Stimulated activated CD8-positive, alpha-beta memory T cell treated with anti-CD3 and anti-CD28 coated beads, Interleukin-12 subunit alpha, Interleukin-12 subunit beta, amount 100 ng/mL, for 1 hour (primary cell): Measurements from ENCODE around the gene PDE6G.
A peak's percentile ranks its signal among the peaks of the same experiment; 100 is the strongest.
"Not testable (repeated sequence)": the region's sequence is repeated elsewhere in the genome, so short reads cannot be mapped to it uniquely, and the experiment has no call there.

Experiments
- DNase-seq: peaks from one replicate; pipeline ENCODE4 v3.0.0-alpha.2; 2020; ENCODE audit warnings: low read depth

Gene PDE6G

DNA sequence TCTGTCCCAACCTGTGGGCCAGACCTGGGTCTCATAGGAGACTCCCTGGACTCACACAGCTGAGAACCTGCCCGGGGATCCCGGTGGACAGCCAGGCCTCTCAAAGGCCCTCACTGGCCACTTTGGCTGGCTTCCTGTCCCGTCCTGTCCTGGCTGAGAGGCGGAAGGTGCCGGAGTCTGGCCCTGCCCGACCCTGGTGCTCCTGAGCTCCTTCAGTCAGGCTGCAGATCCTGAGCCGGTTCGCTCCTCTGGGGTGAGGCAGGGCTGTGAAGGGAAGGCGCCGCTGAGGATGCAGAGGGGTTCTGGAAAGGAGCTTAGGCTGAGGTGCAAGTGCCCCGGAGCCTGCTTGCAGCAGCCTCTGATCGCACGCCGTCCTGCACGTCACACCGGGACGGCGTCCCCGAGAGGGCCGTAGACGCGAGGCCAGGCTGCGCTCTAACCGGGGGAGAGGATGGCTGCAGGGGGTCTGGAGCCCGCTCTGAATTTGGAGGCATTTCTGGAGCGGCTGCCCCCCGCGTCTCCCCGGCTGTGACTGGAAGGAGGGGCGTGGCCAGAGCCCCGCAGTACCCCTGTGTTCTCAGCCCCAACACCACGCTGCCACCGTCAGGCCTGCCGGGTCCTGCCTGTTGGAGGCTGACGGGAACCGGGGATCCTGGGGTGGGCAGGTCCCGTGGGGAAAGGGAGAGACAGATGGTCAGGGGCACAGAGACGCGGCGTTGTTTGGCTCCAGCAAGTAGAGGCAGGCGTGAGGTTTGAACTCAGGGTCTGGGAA, 31.6 kb upstream of the PDE6G start:
- no peak for DNase-seq

DNA sequence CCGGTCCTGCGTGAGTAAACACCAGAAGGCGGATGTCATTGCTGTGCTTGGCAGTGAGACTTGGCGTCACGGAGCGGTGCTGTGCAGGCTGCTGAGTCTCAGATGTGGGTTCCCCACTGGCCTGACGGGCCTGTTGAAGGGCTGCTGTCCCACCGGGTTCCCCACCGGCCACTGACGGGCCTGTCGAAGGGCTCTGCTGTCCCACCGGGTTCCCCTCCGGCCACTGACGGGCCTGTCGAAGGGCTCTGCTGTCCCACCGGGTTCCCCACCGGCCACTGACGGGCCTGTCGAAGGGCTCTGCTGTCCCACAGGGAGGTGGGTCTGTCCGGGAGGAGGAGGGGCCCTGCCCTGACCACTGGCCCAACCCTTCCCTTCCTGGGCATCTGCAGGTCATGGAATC, 30.3 kb upstream of the PDE6G start:
- no peak for DNase-seq

DNA sequence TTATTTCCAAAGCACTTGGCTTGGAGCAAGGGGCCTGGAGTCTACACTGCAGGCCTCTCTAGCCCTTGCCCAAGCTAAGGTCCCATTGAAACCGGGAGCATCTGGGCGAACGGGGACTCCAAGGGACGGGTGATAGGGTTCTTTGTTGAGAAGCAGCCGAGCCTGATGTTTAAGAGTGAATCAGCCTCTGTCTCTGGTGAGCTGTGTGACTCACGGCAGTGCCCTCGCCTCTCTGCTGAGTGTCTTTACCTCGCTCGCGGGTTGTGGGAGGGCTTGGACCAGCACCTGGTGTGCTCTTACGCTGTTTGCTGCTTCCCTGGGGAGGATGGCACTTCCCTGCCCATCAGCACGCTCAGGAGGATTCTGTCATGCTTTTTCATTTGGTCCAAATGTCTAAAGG, 28.8 kb upstream of the PDE6G start:
- no peak for DNase-seq

DNA sequence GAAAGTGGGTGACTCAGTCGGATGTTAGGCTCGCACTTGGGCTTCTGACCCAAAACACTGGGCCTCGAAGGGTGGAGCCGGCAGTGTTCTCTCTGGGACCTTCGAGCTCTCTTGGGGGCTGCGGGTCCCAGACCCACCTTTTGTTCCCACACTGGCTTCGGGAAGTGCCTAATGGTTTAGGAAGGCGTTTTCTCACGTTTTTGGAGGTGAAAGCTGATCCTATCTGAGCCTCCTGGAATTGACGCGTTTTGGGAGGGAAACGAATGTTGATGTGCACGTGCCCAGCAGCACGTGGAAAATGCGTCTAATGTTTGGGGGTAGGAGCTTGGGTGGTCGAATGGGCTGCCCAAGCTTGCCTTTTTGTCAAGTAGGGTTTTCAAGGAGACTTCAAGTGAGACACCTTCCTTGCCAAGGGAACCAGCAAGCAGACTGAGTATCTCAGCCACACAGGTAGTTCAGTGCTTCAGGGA, 28.1 kb upstream of the PDE6G start:
- no peak for DNase-seq

DNA sequence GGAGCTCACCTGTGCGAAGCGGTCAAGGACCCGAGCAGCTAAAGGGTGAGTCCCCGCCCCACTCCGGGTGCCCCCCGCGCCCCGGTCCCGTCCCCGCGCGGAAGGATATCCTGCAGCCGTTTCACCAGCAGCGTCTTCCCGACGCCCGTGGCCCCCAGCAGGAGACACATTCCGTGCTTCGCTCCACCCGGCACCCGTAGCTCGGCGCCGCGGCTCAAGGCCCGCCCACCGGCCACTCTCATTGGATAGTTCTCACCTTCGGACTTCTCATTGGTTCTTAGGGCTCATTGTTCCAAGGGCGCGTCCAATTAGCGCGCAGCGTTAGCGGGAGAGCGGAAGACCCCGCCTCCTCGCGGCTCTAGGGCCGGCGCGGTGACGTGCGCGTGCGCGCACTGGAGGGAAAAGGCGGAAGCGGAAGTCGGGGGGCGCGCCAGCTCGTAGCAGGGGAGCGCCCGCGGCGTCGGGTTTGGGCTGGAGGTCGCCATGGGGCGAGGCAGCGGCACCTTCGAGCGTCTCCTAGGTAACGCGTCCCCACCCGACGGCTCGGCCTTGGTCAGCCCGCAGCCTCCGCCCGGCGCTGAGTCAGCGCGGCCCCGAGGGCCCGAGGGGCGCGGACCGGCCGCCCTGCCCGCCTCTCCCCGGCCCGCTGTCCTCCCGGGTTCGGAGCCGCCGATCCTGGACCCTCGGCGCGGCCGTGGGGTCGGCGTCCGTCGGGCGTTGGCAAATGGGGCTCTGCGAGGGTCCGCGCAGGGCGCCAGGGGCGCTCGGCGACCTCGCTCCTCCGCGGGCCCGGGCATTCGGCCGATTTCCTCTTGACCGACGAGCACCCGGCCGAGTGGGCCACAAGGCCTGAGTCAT, 27.5 kb upstream of the PDE6G start, which contains the start of the genes ARL16 and HGS:
ARL16 (minus strand) TSS at position 214 of the 858 bp plus-strand sequence; CDS start at position 170, 44 bp downstream.
HGS (plus strand) TSS at position 428 of the 858 bp plus-strand sequence; CDS start at position 484, 56 bp downstream.
- DNase-seq = peak; percentile 95

DNA sequence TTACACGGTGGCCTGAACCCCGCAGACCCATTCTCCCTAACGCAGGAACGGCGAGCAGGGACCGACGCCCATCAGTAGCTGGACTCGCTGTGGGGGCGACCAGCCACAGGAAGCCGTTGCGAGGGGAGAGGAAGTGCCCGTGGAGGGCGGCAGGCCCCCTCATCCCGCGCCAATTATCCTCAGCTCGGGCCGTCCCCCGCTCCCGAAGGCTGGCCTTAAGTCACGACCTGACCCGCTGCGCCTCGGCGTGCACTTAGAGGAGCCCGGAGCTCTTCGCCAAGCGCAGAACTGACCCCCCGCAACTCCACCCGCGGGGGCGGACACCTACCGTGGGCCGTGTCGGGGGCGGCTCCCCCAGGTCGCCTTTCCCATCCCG, 26.9 kb upstream of the PDE6G start:
- DNase-seq = no peak

DNA sequence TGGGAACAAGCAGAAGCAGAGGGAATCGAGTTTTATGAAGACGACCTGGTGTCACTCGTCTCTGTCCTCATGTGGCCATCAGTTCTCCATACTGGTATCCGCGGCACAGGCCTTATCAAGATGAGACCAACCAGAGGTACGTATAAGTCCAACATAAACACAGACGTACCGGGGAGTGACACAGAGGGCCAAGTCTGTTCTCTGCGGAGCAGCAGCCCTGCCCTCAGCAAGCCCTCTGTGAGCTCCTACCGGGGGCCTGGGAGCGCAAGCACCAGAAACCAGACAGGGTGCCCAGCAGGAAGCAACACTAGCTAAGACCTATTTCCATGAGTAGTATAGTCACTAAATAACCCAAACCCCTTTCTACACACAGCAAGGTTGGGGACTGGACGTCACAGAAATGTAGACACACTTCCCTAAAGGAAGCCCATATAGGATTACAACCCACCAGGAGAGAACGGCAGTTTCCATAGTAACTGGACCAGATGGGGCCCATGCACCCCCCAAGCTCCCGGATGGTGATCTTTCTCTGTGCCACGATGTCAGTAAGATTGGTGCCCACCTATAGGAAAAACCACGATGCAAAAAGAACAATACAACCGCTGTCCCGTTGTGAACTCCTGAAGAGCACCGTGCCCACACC, 26.3 kb upstream of the PDE6G start:
- DNase-seq = no peak

DNA sequence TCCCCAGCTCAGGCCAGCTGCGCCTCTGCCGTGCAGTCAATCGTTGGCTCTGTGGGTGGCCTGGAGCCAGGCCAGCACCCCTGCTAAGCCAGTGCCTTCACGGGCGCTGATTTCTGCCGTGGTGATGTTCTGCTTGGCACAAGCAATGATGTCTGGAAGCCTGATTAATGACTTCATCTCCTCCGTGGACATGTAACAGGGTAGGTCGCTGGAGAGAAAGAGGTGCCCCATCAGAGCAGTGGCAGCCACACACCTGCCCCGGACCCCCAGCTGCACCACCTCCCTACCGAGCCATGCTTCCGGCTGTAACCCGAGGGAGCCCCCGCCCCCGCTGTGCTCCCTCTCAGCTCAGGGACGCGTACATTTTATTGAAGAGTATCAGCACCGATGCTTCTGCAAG, 25.3 kb upstream of the PDE6G start:
- no peak for DNase-seq

DNA sequence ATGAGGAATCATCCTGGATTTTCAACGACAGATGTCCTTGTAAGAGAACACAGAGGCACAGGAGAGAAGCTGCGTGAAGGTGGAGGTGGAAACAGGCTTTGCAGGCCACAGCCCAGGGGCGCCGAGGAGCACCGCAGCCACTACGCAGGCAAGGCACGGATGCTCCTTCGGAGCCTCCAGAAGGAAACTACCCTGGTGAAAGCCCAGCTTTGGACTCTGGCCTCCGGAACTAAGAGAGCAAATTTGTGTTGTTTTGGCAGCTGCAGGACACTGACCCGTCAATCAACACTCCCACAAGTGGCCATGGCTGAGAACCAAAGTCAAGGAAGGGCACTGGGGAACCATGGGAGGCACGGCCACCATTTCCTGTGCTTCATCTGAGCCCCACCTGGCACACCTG, 23.8 kb upstream of the PDE6G start:
- DNase-seq = no peak

DNA sequence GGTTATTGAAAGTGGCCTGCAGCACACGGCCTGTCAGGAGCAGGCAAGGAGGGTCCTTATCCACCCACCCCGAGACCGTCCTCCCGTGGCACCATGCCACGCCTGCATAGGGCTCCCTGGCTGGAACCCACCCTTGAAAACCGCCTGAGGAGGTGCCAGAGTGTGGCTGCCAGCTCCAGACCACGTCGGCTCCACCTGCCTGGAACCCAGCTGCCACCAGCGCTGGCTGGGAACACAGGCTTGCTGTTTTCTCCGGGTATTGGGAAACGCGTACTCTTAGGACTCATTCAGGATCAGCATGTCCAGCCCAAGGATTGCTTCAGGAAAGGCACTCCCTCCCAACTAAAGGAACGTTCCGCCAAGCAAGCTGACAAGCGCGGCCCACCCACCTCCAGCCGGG, 20.6 kb upstream of the PDE6G start:
- DNase-seq = no peak

DNA sequence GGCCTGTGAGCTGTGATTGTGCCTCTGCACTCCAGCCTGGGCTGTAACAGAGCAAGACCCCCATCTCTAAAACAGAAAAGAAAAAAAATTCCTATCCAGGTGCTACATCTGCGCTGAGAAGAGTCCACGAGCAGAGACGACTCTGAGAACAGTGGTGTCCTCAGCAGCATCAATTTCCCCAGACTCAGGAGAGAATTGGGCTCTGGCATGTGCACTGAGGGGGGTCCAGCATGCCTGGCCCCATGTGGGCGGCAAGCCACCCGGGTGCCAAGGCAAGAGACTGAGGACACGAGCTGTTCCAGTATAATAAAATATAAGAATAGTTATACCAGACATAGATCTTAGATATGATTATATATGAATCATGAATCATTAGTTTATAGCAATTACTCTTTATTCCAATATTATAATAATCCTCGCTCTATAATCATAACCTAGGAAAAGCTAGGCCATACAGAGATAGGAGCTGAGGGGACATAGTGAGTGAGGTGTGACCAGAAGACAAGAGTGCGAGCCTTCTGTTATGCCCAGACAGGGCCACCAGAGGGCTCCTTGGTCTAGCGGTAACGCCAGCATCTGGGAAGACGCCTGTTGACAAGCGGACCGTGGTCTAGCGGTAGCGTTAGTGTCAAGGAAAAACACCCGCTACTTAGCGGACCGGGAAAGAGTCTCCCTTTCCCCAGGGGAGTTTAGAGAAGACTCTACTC, 19.3 kb upstream of the PDE6G start:
- DNase-seq = not testable (repeated sequence)

DNA sequence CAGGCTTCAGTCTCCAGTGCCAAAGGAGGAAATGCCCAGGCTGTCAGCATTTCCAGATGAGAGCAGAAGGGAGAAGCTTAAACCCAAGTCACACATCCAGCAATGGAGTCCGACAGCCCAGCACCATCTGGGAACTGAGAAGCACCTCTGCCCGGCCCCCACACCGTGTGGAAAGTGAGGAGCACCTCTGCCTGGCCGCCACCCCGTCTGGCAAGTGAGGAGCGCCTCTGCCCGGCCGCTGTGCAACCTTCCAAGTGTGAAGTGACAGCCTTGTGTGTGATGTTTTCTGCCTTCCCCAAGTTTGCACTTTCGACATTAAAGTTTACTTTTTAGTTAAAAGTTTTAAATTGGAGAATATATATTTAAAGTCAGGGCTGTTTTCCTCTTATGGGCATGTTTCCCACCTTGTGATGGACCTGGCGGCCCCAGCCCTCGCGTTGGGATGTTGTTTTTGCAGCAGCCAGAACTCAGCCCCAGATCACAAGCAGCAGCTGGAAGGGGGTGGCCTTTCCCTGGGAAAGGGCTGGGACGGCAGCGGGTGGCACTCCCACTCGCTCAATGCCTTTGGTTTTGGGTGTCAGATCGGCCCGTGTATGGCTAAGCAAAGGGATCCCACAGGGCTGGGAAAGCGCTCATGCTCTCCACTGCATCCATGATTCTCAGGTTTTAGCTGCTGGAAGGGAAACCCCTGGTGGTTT, 17.4 kb upstream of the PDE6G start:
- DNase-seq = no peak

DNA sequence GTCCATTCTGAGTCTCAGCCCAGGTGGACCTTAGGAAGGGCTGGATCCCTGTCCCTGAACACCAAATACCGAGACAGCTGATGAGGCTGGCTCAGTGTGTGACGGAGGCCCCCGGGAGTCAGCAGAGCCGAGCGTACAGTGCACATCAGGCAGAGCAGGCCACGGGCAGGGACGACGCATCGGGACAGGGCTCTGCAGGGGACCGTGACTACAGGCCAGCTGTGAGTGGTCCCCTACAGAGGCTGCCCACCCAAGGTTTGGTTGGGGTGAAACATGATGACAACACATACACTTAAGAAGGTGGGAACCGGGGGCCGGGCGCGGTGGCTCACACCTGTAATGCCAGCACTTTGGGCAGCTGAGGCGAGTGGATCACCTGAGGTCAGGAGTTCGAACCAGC, 16.6 kb upstream of the PDE6G start:
- DNase-seq = no peak

DNA sequence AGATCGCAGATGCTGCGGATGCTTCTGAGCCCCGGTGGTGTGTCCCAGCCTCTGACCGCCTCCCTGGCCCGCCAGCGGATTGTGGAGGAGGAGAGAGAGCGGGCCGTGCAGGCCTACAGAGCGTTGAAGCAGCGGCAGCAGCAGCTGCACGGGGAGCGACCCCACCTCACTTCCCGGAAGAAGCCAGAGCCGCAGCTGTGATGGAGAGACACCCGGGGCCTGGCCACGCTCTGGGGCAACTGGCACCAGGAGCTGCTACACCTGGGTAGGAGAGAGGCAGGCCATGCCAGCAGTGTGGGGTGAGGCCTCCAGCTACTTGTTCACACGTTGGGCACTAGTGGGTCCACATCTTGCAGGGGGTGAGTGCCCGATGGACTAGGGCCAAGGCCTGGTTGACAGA, 16.2 kb upstream of the PDE6G start:
- no peak for DNase-seq

DNA sequence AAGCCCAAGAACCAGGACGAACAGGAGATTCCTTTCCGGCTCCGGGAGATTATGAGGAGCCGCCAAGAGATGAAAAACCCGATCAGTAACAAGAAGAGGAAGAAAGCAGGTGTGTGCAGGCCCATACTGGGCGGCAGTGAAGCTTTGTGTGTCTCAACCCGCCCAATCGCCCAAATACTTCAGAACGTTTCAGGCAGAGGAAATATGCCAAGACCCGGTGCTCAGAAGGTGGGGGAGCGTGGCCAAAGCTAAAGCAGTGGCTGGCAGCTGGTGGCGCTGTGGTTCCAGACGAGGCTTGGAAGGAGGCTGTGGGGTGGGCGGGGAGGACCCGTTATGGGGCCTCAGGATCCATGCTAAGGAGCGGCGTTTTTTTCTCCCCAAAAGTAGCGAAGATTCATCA, 11.4 kb upstream of the PDE6G start:
- DNase-seq = no peak

DNA sequence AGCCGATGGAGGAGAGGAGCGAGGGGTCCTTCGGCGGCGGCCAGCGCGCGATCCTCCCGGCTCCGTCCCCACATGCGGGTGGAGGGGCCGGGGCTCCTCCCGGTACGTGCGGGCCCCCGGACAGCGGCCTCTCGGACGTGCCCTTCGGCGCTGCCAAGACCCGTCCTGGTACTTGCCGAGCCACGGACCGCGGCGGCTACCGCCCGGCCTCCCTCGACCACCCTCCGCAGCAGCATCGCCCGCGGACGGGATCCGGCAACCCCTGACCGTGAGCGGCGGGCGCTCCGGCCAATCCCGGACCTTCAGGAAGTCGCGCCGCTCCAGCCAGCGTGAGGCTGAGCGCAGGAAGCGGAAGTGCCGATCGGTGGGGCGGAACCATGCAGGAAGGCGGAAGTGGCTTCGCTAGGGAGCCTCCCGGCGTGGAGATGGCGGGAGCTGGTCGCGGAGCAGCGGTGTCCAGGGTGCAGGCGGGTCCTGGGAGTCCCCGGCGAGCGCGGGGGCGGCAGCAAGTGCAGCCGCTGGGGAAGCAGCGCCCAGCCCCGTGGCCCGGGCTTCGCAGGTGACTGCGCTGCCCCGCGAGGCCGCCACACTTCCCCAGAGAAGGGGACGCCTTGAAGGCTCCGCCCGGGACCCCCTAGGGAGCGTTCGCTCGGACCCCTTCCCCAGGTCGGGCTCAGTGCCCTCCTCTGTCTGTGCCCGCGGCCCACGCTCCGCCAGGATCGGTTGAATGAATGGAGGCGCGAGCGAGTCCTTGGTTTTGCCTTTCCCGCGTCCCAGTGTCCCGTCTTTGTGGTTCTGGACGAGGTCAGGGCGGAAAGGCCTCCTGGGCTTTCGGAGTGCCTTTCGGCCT, 10.2 kb upstream of the PDE6G start, which contains the start of the genes CCDC137 and OXLD1:
CCDC137 (plus strand) TSS at position 396 of the 850 bp plus-strand sequence; CDS start at position 426, 30 bp downstream.
OXLD1 (minus strand) TSS at position 264 of the 850 bp plus-strand sequence; CDS start at position 236, 28 bp downstream.
- DNase-seq = peak; percentile 84

DNA sequence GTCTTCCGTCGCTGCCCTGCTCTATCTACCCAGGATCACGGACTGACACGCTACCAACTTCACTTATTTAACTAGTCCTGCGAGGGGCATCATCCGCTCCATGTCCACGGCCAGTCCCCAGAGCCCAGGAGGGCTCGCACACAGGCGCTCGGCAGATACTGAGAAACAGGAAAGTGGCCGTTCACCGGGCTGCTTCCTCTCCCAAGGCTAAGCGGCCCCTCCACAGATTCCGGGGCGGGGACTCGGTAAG, 9.7 kb upstream of the PDE6G start:
- DNase-seq = no peak

DNA sequence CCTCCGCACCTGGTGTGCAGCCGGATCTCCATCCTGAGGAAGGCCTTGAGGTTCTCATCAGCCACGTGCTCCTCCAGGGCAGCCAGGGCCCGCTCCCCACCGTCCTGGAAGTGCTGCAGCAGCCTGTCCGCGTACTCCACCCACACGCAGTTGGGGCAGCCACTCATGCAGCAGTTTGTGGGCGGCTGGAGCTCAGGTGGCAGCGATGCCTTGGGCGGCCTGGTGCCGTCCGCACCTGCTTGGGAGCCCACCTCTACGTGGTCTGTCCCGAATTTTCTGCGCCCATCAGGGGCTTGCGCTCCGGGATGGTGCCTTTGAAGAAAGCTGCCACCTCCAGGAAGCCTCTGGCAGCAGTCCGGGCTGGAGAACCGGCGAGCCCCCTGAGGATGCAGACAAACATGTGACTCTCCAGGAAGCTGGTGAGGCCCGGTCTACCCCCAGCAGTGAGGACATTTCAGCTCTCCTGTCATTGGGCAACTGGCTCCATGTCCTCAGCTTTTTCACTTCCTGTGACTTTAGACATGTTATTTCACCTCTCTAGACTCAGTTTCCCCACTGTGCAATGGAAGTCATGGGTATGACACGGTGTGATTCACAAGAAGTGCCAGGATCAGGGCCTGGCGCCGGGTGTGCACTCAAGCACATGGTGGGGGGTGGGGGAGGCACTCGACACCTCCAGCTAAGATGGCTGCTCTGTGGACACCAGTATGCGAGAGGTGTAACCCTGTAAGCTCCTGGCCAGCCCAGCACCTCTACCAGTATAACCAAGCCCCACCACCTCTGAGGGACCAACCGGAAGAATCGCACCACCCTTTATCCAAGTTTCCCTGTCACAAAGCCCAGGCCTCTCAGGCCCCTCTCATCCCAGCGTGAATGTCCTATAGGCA, 9.1 kb upstream of the PDE6G start:
- no peak for DNase-seq

DNA sequence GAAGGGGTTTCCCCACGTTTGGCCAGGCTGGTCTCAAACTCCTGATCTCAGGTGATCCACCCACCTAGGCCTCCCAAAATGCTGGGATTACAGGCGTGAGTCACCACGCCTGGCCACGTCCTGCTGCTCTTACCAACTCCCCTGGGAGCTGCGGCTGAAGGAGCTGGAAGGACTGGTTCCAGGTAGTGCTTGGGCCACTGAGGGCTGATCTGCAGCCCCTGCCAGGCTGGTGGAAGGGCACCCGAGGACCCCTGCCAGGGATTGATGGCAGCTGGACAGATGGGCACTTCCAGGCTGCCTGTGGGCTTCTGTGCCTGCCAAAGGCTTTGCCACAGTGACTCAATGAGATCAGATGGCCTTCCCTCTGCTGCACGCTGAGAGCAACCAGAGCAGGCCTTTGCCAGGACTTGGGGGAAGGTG, 7.7 kb upstream of the PDE6G start:
- DNase-seq = no peak
